Thyroid gland (tissue), 4 donors: ENCODE results near the gene CERKL. TPM values are rescaled to one million over a fixed set of nuclear protein-coding genes. Genes with fewer than 3 reads are reported as not detected.

Experiments used
- DNase-seq, 2 donors: peaks; one replicate each; pipeline ENCODE4 v3.0.0-alpha.2; 2019
- H3K27ac ChIP-seq, 3 donors: fragments of 200-600 bp; sonication (generic); 1 replicate in 2 of 3; 2 replicates in 1 of 3; pipeline ENCODE4 v1.5.1; 2016 to 2019; ENCODE audit warnings: mild to moderate bottlenecking in 1 of 3, moderate library complexity in 1 of 3
- H3K27me3 ChIP-seq: fragments of 200-600 bp; sonication (generic); one replicate; pipeline ENCODE4 v1.5.1; 2019
- H3K36me3 ChIP-seq, 2 donors: fragments of 200-600 bp; sonication (generic); one replicate each; pipeline ENCODE4 v1.5.1; 2016 to 2019
- H3K4me1 ChIP-seq, 2 donors: fragments of 200-600 bp; sonication (generic); one replicate each; pipeline ENCODE4 v1.5.1; 2017 to 2019
- H3K4me3 ChIP-seq, 3 donors: fragments of 200-600 bp; sonication (generic); replicated peaks in 1 of 3; 1 replicate in 2 of 3; 2 replicates in 1 of 3; pipeline ENCODE4 v1.5.1; 2016; ENCODE audit warnings: mild to moderate bottlenecking in 1 of 3
- H3K9me3 ChIP-seq: fragments of 200-600 bp; sonication (generic); one replicate; pipeline ENCODE4 v1.5.1; 2017
- POLR2A ChIP-seq, 2 donors: fragments of 450-650 bp; IDR thresholded peaks; one replicate each; pipeline ENCODE4 v1.6.1; 2017; ENCODE audit warnings: antibody characterized with exemption in 2 of 2, mild to moderate bottlenecking in 2 of 2, moderate library complexity in 1 of 2
- WGBS, 2 donors: methylation state at CpG; one replicate each; pipeline ENCODE4 v1.1.5; 2017; 5-methylcytosine and 5-hydroxymethylcytosine counted together
- intact Hi-C: fragments of 100-400 bp; cut with DNase I; formaldehyde crosslinking; loops from one replicate; pipeline ENCODE4 v1.15.1; 2023
- total RNA-seq, 4 donors: library from RNA; depleted of rRNA; stranded (reverse); fragments of >200 nt; gene quantifications; one replicate each; pipeline ENCODE4 v1.2.3, GENCODE V29; 2016
- TF ChIP-seq, protein P1 (sequence below), 6 experiments: fragments of 200-600 bp in 3 of 6; fragments of 450-650 bp in 3 of 6; sonication (generic) in 3 of 6; IDR thresholded peaks; one replicate each; pipeline ENCODE4 v1.5.1; 2016 to 2019; ENCODE audit warnings: antibody characterized with exemption in 6 of 6, mild to moderate bottlenecking in 2 of 6, inconsistent platforms in 1 of 6, moderate library complexity in 1 of 6

Gene CERKL
- total RNA-seq, 4 donors from 2014 or later = not detected

DNA sequence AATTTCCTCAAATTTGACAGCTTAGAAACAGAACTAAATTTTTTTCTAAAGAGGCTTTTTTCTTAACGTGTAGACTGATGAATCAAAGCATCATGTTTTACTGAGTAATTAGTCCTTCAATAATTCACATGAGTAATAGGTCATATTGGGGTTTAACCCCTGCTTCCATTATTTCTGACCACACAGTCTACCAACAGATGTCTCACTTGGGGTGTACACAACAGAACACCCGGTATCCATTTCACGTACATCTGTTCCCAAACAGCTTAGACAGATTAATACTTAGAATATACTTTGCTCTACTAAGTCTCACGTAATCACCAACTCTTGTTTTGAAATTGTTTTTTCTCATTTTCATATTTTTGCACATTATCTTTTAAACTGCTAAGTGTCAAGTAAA lies 14.8 kb downstream of the CERKL start:
- no peaks in the 10 kb centered on the region for H3K9me3 ChIP-seq
- intact Hi-C loops = no loop called here
- no peak for DNase-seq
- TF ChIP-seq, protein P1, sequence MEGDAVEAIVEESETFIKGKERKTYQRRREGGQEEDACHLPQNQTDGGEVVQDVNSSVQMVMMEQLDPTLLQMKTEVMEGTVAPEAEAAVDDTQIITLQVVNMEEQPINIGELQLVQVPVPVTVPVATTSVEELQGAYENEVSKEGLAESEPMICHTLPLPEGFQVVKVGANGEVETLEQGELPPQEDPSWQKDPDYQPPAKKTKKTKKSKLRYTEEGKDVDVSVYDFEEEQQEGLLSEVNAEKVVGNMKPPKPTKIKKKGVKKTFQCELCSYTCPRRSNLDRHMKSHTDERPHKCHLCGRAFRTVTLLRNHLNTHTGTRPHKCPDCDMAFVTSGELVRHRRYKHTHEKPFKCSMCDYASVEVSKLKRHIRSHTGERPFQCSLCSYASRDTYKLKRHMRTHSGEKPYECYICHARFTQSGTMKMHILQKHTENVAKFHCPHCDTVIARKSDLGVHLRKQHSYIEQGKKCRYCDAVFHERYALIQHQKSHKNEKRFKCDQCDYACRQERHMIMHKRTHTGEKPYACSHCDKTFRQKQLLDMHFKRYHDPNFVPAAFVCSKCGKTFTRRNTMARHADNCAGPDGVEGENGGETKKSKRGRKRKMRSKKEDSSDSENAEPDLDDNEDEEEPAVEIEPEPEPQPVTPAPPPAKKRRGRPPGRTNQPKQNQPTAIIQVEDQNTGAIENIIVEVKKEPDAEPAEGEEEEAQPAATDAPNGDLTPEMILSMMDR (IDR thresholded peaks at IDR 0.05) = no peak
- no peaks in the 10 kb centered on the region for H3K27me3 ChIP-seq
- no peak overlapping the region for H3K4me3 ChIP-seq
- 79 to 82% methylated on average over 4 of the region's 4 CpGs for WGBS, 2 donors
- H3K36me3 ChIP-seq = no peaks in the 10 kb centered on the region
- no peaks in the 10 kb centered on the region for H3K4me1 ChIP-seq
- no peak overlapping the region for H3K27ac ChIP-seq

GRCh38 chr2:181639686-181640085 lies 17.2 kb downstream of the CERKL start:
- TF ChIP-seq, protein P1 (IDR thresholded peaks at IDR 0.05) = no peak
- TF ChIP-seq POLR2A (IDR thresholded peaks at IDR 0.05) = no peak
- Histone ChIP-seq H3K27ac (no peak overlapping the region), H3K9me3 (no peaks in the 10 kb centered on the region), H3K4me3 (no peak overlapping the region), H3K36me3 (no peaks in the 10 kb centered on the region), H3K27me3 (no peaks in the 10 kb centered on the region), H3K4me1 (no peaks in the 10 kb centered on the region)
- no peak for DNase-seq
- intact Hi-C loops = no loop called here
- WGBS, 2 donors = 0 to 45% methylated on average over 1 of the region's 1 CpG

DNA sequence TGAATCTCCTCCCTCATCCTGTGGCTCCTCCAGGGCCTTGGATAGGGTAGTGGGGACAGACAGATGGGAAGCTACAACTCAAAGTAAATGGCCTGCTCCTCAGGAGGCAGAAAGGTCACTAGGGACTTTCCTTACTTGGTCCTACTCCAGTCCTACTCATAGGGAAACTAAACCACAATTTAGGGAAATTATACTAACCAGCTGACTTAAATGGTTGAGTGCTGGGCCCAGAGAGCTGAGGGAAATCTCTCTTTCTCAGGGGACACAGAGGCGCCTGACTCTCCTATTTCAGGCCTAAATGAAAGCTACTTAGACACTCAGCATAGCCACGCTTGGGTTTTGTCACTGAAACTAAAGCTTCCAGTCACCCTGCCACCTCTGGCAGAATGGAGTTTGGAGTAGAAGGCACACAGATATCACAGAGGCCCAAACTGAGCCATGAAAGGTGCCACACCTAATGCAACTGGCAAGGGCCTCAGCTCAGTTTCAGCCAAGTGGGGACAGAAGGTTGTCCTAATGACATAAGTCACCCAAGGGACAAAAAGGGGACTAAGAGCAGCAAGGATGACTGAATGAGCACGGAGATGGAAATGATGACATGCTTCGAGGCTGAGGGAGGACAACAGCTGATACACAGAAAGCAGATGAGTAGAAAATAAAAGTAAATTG lies 24.0 kb downstream of the CERKL start:
- TF ChIP-seq, protein P1 (IDR thresholded peaks at IDR 0.05) = no peak
- TF ChIP-seq POLR2A (IDR thresholded peaks at IDR 0.05) = no peak
- Histone ChIP-seq H3K36me3 (no peaks in the 10 kb centered on the region), H3K4me1 (no peaks in the 10 kb centered on the region), H3K4me3 (no peak overlapping the region), H3K27ac (no peak overlapping the region), H3K9me3 (no peaks in the 10 kb centered on the region), H3K27me3 (no peaks in the 10 kb centered on the region)
- 92 to 95% methylated on average over 4 of the region's 4 CpGs for WGBS, 2 donors
- no peak for DNase-seq
- intact Hi-C loops = no loop called here

DNA sequence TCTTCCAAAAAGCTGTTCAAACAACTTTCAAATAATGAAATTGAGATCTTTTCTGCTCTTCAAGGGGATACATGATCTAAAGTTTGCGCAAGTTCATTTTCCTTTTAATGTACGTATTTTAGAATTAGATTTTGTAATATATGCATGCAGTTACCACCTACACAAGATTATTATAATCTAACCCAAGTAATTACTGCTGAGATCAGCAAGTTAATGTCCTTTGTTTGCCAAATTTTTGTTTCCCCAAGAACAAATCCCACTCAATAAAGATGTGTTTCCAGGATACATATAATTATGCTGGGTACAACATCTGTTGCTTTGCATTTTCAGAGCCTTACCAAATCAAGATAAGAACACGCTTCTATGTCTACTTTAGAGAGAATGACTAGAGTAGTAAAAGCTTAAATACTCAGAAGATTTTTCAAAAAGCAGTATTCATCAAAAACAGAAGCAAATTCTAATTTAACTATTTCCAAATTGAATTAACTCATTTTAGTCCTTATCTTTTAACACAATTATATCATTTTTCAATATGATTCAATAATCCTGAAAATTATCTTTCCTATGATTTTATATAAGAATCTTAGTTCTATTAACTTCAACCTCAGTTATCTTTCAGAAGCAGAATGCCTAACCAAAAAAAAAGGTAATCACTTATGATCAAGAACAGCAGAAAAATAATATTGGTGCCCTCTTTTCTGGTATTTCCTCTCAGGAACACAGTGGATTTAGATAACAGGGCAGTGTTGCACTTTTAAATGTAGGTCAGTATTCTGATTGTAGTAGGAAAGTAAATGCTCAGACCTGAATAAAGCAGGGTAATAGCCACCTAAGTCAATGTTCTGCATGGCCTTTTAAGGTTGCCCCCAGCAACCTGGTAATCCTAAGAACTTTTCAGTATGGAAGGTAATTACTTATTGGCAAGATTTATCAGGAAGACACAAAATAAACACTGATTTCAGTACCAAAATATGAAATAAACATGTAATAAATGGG lies 28.0 kb downstream of the CERKL start:
- Histone ChIP-seq H3K9me3 (no peaks in the 10 kb centered on the region), H3K36me3 (no peaks in the 10 kb centered on the region), H3K27me3 (no peaks in the 10 kb centered on the region), H3K27ac (no peak overlapping the region), H3K4me3 (no peak overlapping the region), H3K4me1 (no peaks in the 10 kb centered on the region)
- intact Hi-C loops = no loop called here
- WGBS, 2 donors = 85% methylated on average over 3 of the region's 3 CpGs
- no peak for DNase-seq
- TF ChIP-seq POLR2A (IDR thresholded peaks at IDR 0.05) = no peak
- TF ChIP-seq, protein P1 (IDR thresholded peaks at IDR 0.05) = no peak

GRCh38 chr2:181627545-181627944 lies 29.4 kb downstream of the CERKL start:
- H3K27me3 ChIP-seq = no peaks in the 10 kb centered on the region
- H3K4me1 ChIP-seq = no peaks in the 10 kb centered on the region
- H3K27ac ChIP-seq = no peak overlapping the region
- H3K36me3 ChIP-seq = no peaks in the 10 kb centered on the region
- TF ChIP-seq, protein P1 (IDR thresholded peaks at IDR 0.05) = no peak
- TF ChIP-seq POLR2A (IDR thresholded peaks at IDR 0.05) = no peak
- no peaks in the 10 kb centered on the region for H3K9me3 ChIP-seq
- intact Hi-C loops = no loop called here
- H3K4me3 ChIP-seq = no peak overlapping the region
- DNase-seq = no peak
- WGBS, 2 donors = 83 to 89% methylated on average over 3 of the region's 3 CpGs
